Retinal pigment epithelial cell (primary cell): ENCODE data around the gene SMURF1.

Experiments used
- DNase-seq: peaks from one replicate; pipeline ENCODE4 v3.0.0-alpha.2; 2010; ENCODE audit warnings: low read depth
- H3K4me3 ChIP-seq: 2 replicates; pipeline ENCODE4 v1.5.1; 2011; ENCODE audit warnings: mild to moderate bottlenecking, low read length, control low read depth, moderate library complexity
- TF ChIP-seq, protein P1 (sequence below): conservative IDR thresholded peaks from 2 replicates; pipeline ENCODE4 v1.5.1; 2011; ENCODE audit warnings: low read depth, low read length, control low read depth, inconsistent platforms

The SMURF1 gene

DNA sequence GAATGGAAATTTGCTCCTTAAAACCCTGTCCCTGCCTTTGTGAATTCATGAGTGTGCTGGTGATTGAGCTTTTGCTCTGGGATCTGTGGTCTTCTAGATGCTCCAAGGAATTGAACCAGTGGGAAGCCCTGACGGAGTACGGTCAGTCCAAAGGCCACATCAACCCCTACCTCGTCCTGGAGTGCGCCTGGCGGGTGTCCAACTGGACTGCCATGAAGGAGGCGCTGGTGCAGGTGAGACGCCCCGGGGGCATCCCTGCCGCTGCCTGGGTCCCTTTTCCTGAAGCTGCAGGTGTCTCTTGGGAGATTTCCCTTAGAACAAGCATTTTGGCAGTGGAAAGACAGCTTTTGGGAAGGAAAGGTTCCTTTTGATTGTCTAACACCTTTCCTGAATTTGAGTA is 165.2 kb downstream of the SMURF1 start:
- no peak for DNase-seq
- TF ChIP-seq, protein P1, sequence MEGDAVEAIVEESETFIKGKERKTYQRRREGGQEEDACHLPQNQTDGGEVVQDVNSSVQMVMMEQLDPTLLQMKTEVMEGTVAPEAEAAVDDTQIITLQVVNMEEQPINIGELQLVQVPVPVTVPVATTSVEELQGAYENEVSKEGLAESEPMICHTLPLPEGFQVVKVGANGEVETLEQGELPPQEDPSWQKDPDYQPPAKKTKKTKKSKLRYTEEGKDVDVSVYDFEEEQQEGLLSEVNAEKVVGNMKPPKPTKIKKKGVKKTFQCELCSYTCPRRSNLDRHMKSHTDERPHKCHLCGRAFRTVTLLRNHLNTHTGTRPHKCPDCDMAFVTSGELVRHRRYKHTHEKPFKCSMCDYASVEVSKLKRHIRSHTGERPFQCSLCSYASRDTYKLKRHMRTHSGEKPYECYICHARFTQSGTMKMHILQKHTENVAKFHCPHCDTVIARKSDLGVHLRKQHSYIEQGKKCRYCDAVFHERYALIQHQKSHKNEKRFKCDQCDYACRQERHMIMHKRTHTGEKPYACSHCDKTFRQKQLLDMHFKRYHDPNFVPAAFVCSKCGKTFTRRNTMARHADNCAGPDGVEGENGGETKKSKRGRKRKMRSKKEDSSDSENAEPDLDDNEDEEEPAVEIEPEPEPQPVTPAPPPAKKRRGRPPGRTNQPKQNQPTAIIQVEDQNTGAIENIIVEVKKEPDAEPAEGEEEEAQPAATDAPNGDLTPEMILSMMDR, result no peak
- H3K4me3 ChIP-seq, result no peak overlapping the region
